Measurements from ENCODE around the gene C1QA. TPM values are rescaled to one million over a fixed set of nuclear protein-coding genes. Genes with fewer than 3 reads are reported as not detected.

C1QA gene
- total RNA-seq, 2 experiments from 2014 or later, result not detected

Other genes with a start within 250 kb of the C1QA start
- 10 to 100 TPM; 20.8 to 22.1 TPM for gene ZBTB40, start 184.8 kb upstream of the C1QA start, total RNA-seq
- not detected for gene EPHA8, start 73.1 kb upstream of the C1QA start, total RNA-seq
- gene C1QC, start 7.0 kb downstream of the C1QA start, total RNA-seq, result not detected
- gene C1QB, start 16.6 kb downstream of the C1QA start, total RNA-seq, result not detected
- gene EPHB2, start 74.2 kb downstream of the C1QA start, total RNA-seq, result under 1 TPM in 1 of 2 experiments, not detected in 1; 0.08 TPM